ENCODE measurements around the gene MBD5.

MBD5 gene

GRCh38 chr2:148484066-148484465, 463.2 kb downstream of the MBD5 start:
- no peak for DNase-seq

- no peak for DNase-seq
Observed at GRCh38 chr2:148486655-148487054, 465.8 kb downstream of the MBD5 start.

GRCh38 chr2:148487439-148487838, 466.5 kb downstream of the MBD5 start:
- no peak for DNase-seq

- no peak for DNase-seq
Observed at GRCh38 chr2:148490840-148491439, 470.0 kb downstream of the MBD5 start.

- DNase-seq = no peak
Observed at GRCh38 chr2:148493822-148494563, 473.1 kb downstream of the MBD5 start.

GRCh38 chr2:148495586-148495985, 474.7 kb downstream of the MBD5 start:
- no peak for DNase-seq

GRCh38 chr2:148501545-148501944, 480.7 kb downstream of the MBD5 start:
- DNase-seq = no peak

- no peak for DNase-seq
Observed at GRCh38 chr2:148503516-148503915, 482.6 kb downstream of the MBD5 start.

- no peak for DNase-seq
Observed at GRCh38 chr2:148507970-148508369, 487.1 kb downstream of the MBD5 start.

- no peak for DNase-seq
Observed at GRCh38 chr2:148508878-148509287, 488.0 kb downstream of the MBD5 start.

GRCh38 chr2:148509288-148509902, 488.5 kb downstream of the MBD5 start:
- DNase-seq = peak; percentile 92

- DNase-seq = no peak
Observed at GRCh38 chr2:148511883-148512282, 491.0 kb downstream of the MBD5 start.

- DNase-seq = no peak
Observed at GRCh38 chr2:148512501-148512900, 491.6 kb downstream of the MBD5 start.

- DNase-seq = no peak
Observed at GRCh38 chr2:148513427-148513826, 492.5 kb downstream of the MBD5 start.

GRCh38 chr2:148515120-148515519, 494.2 kb downstream of the MBD5 start:
- DNase-seq = no peak

- no peak for DNase-seq
Observed at GRCh38 chr2:148515976-148516375, 495.1 kb downstream of the MBD5 start.

- DNase-seq = no peak
Observed at GRCh38 chr2:148517296-148517695, 496.4 kb downstream of the MBD5 start.

GRCh38 chr2:148517822-148518221, 496.9 kb downstream of the MBD5 start:
- no peak for DNase-seq

GRCh38 chr2:148519013-148519412, 498.1 kb downstream of the MBD5 start:
- DNase-seq = no peak

GRCh38 chr2:148521181-148521580, 500.3 kb downstream of the MBD5 start:
- no peak for DNase-seq

- no peak for DNase-seq
Observed at GRCh38 chr2:148523315-148523714, 502.4 kb downstream of the MBD5 start.

- peak; percentile 69 for DNase-seq
Observed at GRCh38 chr2:148524519-148524919, 503.6 kb downstream of the MBD5 start.

GRCh38 chr2:148525130-148525529, 504.2 kb downstream of the MBD5 start:
- no peak for DNase-seq
